HUDEP-2 (cell line): Measurements from ENCODE around the gene OR13J1.
A peak's percentile ranks its signal among the peaks of the same experiment; 100 is the strongest.

Experiments used
- DNase-seq, 76 experiments: peaks; one replicate each; lab custom pipeline; 2025; ENCODE audit not compliant: unreplicated experiment in 76 of 76; lab: John Stamatoyannopoulos, UW

Gene OR13J1

DNA sequence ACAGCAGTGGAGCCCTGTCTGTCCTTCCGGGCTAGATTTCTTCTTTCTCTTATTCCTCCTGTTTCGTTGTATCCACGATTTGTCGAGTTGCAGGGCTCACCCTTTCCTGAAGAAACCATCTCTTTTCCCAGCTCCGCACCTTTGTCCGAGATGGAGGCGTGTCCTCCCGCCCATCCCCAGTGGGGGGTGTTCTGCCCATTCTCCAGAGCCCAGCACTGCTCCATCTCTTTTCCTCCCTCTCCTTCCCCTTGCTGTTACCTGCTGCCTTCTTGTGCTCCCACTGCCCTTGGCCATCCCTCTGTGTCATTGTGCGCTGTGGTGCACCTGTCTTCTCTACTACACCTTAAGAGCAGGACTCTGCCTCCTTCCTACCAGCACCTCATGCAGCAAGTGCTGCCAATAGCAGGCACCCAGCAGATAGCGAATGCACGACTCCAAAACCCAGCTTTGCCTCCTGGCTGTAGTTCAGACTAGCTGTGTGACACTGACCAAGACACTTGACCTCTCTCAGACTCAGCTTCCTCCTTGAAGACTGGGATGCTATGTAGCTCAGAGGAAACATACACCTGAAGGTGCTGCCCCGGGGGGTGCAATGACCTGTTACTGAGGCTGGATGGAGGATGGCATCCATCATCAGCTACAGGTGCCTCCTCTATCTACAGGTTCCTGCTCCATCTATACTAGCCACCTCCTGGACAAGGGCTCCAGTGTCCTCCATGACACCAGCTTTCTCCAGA is 8.9 kb downstream of the OR13J1 start:
- DNase-seq = no peak

DNA sequence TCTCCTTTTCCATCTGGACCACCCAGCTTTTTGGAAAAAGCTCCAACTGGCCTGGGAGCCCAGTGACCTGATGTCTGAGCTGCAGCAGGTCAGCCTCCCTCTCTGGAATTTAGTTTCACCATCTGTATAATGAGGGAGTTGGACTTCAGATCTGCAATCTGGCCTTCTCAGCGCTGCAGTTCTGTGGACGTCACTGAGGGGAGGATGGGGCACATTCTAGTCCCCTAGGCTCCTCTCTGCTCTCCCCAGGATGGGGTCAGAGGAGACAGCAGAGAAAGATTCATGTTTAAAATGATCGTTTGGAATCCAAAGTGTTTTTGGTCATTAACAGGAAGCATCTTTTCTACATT is 10.2 kb downstream of the OR13J1 start:
- no peak for DNase-seq

DNA sequence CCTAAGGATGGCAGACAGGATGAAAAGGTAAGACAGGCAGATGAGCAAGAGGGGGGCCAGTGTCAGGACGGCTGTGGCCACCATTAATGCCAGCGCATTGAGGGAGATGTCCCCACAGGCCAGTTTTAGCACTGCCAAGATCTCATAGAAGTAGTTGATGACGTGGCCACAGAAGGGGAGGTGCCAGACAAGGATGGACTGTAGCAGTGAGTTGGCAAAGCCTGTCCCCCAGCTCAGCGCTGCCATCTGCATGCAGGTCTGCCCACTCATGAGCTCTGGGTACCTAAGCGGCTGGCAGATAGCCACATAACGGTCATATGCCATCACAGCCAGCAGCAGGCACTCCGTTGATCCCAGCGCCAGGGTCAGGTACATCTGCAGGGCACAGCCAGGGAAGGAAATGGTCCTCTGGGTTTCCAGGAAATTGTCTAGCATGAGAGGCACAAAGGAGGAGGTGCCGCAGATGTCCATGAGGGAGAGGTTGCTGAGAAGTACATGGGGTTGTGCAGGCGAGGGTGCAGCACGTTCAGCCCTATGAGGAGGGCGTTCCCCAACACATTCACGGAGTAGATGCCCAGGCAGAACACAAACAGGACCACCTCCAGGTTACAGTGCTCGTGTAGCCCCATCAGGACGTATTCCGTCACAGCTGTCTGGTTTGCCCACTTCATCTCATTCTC is 10.8 kb downstream of the OR13J1 start:
- peak in 10 of 76 experiments; percentile 1 to 40 (median 9) for DNase-seq

DNA sequence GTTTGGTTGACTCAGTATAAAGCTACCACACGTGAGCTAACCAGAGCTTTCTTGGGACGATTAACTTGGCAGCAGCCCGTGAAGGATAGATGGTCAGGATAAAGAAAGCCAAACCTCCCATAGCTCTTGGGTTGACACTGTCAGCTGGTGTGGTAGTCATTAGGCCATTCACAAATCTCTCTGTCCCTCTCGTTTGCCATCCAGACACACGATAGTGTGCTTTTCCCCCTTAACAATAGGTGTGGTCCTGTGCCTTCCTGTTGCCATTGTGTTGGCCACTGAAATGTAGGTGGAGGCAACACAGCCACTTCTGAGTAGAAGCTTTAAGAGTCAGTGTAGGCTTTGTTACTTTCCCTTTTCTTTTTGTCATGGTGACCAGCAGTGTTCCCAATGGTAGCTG is 11.7 kb downstream of the OR13J1 start:
- DNase-seq = no peak

DNA sequence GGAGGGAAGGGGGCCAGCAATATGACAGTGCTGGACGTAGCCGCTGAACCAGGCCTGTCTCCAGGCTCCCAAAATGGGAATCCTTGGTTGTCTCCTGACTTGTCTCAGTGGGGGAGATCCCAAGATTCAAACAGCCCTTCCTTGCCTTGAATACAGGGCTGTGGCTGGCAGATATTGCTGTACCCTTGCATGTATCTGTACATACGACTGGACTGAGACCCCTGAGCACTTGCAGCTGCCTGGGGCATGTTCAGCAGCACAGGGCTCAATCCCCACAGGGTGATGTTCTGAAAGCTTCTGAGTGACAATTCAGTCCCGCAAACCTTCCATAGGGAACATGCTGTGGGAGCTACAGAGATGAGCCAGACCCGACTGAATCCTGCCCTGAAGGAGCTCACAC is 13.3 kb downstream of the OR13J1 start:
- DNase-seq = no peak

DNA sequence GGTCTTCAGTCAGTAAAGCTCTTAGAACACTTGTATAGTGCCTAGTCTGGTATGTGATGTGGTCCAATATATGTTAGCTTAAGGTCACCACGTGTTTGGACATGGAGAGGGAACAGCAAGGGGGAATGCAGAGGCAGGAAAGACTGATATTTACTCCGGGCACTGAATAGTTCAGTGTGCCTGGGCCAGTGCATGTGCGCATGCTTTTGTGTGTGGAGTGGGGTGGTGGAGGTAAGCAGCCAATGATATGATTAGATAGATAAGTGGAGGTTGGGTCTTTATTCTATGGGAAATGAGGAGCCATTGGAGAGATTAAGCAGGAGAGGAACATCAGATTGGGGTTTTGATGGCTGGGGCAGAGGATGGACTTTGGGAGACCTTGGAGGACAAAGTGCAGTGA is 14.0 kb downstream of the OR13J1 start:
- DNase-seq = no peak

DNA sequence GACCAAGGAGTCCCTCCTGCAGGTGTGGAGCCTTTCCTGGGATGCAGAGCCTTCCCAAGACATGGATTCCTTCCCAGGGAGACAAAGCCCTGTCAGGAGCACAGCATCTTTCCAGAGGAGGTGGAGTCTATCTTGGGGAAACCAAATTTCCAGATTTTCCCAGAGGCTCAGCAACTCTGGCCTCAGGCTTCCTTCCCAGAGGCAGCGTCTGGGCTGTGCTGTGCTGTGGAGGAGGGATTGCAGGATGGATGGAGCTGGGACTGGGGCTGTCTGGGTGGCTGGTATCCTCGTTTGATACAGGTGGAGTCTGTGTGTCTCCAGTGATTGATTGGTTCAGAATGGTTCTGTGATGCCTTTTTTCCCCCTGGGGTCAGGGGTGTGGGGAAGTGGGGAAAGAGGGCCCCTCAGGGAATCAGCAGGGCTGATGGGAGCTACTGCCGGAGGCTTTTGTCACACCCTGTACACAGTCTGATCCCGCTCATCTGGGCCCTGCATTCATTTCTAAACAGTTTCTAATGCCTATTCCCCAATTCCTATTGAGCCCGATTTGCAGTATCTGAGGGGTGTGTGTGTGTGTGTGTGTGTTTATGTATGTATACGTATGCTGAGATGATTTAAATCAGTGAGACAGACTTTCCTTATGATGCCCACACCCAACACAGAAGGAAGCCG is 16.0 kb downstream of the OR13J1 start:
- no peak for DNase-seq

DNA sequence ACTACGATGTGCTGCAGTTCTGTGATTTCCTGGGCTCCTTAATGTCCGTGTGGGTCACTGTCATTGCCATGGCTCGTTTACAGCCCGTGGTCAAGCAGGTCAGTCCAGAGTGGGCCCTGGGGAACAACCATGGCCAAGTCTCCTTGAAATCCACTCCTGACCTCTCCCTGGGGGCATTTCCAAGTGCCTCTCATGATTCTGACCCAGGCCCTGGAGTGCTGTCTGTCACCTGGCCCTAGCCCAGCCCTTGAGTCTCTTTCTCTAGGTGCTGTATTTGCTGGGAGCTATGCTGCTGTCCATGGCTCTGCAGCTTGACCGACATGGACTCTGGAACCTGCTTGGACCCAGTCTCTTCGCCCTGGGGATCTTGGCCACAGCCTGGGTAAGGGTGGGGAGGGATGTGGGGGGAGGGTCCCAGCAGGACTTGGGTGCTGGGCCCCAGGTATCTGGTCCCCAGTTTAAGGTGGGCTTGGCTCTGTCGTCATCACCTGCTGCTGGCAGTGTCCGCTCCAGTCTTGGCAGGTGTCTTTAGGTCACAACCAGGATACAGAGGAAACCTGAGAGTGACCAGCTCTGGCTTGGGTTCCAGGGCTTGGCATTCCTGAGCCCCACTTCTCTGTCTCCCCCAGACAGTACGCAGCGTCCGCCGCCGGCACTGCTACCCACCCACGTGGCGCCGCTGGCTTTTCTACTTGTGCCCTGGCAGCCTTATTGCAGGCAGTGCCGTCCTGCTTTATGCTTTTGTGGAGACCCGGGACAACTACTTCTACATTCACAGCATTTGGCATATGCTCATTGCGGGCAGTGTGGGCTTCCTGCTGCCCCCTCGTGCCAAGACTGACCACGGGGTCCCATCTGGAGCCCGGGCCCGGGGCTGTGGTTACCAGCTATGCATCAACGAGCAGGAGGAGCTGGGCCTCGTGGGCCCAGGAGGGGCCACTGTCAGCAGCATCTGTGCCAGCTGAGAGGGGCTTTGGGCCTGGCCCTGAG is 17.0 kb downstream of the OR13J1 start:
- DNase-seq = no peak

DNA sequence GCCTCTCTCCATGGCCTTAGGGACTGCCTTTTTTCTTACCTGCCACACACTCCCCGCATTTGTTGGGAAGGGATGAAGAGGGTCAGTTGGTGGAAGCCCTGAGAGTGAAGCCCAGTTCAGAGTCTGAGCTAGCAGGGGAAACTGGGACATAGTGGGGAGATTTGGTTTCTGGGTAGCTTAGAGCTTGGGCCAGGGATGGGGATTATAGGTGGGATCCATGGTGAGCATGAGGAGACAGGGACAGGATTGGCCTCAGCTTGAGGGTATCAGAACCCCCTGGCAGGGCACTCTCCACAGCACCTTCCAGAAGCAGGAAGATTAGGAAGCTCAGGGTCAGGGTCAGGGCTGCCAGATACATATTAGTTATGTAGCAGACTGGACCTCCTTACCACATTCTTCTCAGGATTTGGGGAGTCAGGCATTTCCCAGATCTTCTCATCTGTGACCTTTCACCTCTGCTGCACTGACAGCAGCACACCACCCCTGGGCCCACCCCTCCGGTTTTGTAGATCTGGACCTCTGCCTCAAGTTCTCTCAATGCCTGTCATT is 17.9 kb downstream of the OR13J1 start:
- DNase-seq = no peak

DNA sequence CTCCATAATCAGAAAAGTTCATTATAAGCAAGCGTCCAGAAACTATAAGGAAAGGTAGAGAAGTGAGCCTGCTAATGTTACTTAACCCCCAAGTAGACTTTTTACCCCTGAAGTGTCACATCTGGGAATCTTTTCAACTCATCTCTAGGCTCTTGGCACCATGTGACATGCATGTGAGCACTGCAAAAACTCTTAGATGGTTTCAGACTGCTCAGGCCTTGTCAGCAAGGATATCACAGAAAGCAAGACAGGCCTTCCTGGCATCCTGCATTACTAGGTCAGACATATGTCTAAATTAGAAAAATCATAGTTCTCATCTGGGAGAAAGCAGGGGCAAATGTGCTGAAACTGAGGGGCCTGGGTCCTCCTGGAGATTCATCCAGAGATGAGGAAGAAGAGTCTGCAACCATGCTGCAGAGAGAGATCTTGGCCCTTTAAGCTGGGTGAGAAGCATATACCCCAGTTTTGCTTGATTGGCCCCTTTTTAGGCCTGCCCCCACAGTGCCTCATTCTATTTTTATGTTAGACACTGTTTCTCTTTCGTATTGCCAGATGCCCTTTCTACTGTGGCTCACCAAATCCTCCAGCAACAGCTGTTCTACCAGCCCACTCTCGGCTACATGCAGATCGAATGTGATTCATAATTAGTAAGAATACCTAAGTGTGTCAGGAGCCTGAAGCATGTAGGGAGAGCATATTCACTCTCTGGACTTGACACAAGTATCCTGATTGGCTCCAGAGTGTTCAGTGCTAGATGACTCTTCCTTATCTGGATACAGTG is 22.2 kb downstream of the OR13J1 start:
- DNase-seq = no peak

DNA sequence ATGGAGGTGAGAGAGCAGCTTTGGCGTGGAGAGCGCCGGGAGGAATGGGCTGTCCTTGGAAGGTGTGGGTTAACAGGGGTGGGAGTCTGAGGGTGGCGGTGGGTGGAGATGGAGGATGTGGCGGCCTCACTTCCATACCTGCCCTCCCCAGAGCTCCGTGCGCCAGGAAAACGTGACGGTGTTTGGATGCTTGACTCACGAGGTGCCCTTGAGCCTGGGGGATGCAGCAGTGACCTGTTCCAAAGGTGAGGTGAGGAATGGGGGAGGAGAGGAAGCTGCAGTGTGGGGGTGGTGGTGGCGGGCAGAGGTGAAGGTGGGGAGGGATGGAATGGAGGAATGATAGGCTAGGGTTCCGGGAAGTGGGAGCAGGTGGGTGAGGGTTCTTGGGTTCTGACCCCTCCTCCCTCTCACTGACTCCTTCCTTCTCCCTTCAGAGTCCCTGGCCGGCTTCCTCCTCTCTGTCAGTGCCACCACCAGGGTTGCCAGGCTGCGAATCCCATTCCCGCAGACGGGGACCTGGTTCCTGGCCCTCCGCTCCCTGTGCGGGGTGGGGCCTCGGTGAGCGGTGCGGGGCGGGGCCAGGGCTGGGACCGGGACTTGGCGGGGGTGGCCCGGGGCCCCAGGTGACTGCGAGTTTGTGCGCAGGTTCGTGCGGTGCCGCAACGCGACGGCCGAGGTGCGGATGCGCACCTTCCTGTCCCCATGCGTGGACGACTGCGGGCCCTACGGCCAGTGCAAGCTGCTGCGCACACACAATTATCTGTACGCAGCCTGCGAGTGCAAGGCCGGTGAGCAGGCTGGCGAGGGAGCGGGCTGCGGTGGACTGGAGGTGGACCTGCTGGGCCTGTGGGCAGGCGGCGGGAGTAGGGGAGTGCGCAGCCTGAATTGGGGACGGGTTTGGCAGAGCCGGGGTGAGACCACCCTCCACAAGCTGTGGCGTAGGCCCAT is 24.1 kb downstream of the OR13J1 start:
- no peak for DNase-seq

DNA sequence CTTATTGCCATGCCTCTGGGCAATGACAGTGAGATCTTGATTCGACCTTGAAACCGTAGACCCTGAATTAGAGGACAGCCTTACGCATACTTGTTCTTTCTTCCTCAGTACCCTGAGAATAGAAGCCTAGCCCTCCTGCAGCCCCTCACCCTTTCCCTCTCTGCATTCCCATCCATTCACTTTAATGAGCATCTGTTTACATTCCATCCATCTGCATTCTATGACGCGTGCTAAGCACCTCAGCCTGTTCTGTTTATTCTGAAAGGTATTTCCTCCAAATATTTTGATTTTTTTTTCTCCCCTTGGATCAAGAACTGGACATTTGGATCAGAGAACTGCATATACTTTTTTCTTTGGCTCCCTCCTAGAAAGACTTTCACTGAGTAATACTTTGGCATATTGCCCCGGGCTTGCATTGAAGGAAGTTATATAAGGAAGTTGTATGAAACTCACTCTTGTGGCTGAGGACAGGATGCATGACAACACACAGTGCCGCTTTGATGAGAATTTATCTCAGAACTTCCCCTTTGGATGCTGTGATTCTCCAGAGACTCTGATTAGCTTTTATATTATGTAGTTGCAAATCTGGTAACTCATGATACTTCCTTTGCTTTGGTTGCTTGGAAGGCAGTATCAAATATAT is 25.5 kb downstream of the OR13J1 start:
- DNase-seq = peak in 6 of 76 experiments; percentile 2 to 17 (median 4)

DNA sequence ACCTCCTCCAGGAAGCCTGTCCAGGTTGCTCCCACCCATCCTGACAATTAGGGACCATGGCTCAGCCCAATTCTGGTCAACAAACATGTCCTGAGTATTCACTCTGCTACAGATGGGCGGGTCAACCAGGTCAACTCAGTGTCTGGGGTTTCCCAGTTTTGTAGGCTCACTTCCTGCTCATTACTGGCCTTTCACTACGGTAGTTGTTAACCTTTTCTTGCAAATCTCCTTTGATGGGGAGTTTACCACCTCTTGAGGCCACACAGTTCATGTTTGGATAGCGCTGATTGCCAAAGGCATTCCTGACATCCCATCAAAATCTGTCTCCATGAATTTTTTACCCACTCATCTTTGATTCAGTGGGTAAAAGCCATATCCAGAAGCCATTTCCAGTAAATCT is 27.4 kb downstream of the OR13J1 start:
- no peak for DNase-seq

DNA sequence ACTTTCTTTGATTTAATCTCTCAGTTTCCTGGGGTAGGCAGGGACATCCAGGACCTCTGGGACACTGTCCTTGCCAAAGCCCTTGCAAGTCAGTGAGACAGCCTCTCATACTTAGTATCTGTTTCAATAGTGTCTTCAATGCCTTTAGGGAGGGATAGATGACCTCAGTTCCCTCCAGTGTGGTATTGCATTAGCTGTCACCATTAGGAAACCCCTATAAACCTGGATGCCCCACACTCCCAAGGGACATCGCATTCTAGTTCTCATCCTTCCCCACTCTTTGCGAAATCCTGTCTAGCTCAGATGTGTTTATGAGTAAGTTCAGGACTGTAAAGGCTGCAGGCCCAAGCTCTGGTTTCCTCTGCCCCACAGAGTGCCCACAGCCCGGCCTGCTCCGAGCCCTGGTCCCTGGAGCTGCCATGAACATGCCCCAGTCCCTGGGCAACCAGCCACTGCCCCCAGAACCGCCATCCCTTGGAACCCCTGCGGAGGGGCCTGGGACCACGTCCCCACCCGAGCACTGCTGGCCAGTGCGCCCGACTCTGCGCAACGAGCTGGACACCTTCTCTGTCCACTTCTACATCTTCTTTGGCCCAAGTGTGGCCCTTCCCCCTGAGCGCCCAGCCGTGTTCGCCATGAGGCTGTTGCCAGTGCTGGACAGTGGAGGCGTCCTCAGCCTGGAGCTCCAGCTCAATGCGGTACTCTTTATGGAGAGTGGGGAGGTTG is 28.0 kb downstream of the OR13J1 start:
- no peak for DNase-seq

DNA sequence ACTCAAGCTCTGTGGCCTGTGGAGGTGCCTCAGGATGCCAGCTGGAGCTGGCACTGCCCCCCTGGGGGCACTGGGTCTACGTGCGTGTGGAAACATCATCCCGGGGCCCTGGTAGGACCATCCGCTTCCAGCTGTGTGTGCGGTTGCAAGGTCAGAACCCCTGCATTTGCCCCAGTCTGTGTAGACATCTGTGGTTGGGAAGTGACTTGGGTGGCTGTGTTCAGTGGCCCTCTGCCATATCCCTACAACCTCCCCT is 28.6 kb downstream of the OR13J1 start:
- no peak for DNase-seq

DNA sequence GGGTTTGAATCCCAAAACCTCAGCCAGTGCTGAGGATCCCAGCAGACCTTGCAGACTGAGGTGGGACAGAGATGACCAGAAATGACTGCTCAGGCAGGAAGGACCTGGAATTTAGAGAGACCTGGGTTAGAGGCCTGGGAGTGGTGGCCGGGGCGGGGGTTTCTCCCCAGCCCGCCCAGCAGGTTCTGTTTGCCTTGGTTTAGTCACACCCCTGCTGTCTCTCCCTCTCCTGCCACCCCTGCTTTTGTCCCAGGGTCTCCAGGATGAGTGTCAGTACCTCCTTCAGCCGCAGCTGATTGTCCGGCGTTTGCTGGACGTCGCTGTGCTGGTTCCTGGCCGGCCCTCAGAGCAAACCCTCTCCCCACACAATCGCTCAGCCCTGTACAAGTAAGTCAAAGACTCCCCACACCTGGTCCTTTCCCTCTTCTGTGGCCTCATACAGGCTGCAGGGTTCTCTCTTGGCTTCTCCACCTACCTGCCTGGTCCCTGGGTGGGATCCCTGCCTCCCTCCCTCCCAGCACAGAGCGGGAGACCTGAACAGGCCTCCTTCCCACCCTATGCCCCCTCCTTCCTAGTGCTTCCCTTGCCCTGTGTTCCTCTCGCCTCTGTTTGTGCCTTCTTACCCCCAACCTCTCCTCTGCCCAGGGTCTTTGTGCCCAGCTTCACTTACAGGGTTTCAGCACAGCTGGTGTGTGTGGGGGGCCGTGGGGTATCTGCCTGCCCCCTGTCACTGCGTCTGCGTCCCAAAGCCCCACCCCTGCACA is 29.1 kb downstream of the OR13J1 start:
- DNase-seq = no peak

DNA sequence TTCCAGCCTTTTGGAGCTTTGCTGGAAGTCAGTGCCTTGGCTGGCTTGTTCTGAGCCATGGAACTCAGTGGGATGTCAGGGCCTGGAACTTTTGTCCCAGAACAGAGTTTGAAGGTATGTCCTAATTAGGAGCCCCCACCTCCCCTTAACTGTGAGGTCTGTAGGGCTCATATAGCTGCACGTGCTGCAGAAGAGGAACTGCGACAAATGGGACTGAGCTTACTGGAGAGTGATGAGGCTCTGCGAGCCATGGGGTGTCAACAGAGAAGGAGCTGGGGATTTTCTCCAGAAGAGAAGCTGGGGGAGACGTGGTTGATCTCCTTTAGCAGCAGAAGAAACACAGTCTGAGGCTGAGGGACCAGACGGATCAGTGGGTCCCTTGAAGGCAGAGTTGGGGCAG is 30.3 kb downstream of the OR13J1 start:
- no peak for DNase-seq
